Stimulated activated naive CD4-positive, alpha-beta T cell treated with Interleukin-2 at 50 U/mL for 16 hours (primary cell): ENCODE data around the gene NFATC2.

ENCODE experiments used
- DNase-seq: peaks from one replicate; lab custom pipeline; 2025; lab: John Stamatoyannopoulos, UW

The NFATC2 gene

DNA sequence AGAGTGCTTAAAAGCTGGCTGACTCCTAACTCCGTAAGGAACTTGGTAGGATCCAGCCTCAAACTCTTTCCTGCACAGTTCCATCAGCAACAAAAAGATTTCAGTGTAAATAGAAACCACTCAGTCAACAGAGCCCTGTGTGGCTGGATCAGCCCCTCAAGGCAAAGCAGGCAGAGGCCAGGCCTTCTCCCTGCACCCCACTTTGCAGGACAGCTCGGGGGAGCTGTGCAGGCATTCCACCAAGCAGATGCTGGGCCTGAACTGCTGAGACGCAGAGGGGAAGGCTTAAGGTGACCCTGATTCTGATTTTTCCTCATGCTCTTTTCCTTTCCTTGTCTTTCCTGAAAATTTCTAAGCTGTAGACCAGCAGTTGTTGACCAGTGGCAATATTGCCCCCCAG, 91.5 kb downstream of the NFATC2 start:
- DNase-seq = no peak

DNA sequence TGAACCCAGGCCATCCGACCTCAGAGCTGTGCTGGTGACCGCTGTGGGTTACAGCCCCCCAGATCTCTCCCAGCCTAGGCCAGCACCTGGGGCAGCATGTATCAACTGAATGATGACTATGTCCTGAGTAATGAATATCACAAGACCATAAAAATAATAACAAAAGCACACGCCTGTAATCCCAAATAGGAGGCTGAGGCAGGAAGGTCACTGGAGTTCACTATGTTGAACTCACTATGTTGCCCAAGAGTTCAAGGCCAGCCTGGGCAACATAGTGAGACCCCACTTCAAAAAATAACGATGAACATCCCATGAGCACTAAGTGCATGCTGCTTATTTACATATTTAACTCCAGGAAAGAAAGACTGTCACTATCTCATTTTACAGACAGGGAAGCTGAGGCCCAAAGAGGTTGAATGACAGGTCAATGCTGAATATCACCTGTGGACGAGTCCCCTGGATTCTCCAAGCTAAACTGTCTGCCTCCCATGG, 92.3 kb downstream of the NFATC2 start:
- DNase-seq = no peak

DNA sequence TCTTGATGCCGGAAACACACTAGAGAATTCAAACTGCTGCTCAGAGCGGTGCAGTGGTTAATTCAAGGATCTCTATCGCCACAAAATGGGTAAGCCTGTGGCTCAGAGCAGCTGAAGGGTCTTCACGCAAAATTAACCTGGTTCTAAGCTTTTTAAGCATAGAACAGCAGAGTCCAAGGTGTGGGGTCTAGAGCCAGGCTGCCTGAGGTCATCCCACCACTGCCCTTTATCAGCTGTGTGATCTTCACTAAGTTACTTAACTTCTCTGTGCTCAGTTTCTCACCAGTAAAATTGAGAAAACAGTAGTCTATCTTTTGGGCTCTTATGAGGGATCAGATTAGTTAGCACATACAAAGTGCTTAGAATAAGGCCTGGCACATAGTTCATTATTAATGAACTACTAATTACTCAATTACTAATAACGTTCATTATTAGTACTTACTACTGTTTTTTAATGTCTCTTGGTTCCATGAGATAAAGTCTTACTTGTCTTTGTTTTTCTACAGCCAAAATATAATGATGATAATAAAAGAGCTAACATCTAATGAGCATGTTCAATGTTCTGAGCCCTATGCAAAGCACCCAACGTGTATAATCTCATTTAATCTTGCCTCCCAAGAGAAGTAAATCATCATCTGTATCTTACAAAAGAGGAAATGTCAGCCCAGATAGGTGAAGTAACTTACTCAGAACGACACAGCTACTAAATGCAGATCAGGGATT, 92.9 kb downstream of the NFATC2 start:
- no peak for DNase-seq

DNA sequence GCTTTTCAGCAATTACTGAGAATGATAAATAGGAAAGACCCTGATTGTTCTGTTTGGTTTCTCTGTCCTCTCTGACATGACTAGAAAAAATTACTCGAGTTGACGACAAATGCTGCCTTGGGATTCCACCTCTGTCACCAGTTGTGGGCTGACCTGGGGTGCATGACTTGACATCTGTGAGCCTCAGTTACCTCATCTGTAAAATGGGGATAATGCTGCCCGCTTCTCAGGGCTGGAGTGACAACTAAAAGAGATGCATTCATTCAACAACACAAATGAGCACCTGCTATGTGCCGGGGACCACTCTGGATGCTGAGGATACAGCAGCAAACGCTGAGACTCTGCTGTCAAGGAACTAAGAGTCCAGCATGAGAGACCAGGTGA, 94.8 kb downstream of the NFATC2 start:
- DNase-seq = no peak

DNA sequence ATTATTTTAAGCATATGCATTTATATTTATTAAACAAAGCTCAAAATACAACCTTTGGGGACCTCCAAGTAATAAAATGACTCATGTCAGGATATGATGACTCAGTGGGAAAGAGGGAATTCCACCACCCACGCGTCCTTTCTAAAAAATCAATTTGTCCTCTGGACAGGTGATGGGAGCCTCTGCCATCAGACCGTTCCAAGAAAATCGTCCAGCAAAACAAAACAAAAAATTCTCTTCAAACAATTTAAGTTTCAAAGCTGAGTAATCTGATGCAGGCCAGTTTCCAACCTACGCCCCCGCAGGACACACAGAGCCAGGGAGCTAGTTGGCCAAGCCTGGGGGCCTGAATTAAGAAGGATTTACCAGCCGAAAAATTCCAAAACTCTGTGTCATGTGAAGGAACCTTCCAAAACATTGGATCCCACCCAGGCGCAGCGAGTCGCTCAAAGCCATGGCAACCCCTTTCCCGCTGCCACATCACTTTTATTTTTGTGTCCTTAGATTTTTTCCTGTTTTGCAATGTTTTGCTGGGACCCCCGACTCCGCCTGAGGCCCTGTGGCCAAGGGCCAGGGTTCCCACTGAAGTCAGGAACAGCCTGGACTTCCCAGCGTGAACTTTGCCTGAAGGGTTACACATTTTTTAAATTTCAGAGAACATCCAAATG, 95.3 kb downstream of the NFATC2 start:
- no peak for DNase-seq

DNA sequence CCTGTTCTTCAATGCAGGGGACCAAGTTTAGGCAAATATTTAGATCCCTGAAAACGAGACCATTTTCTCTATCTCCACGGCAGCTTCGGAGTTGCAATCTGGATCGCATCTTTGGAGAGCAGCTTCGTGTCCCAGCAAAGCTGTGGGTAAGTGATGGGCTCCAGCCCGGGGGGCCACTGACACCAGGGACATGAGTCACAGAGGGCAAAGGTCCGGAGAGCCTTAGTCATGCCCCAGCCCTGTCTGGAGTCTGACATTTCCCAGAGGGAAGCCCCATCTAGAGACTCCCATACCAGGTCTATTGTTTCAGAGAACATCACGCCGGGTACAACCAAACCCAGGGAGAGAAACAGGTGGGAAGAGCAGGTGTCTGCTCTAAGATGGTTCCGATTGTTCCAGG, 95.9 kb downstream of the NFATC2 start:
- DNase-seq = no peak

DNA sequence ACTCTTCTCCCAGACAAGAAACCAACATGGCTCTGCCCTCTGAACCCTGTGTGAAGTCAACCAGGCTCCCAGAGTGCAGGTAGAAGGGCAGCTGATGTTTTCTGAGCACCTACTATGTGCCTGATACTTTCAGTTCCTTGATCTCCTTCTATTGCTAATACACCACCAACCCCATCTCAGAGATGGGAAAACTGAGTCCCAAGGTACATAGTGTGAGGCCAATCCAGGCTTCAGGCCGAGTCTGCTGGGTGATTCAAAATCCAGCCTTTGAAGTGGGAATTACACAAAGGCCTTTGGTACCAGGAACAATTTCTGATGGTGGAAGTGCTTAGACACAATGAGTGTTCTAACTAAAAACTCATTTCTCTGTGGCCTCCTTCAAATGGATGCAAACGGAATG, 96.3 kb downstream of the NFATC2 start:
- no peak for DNase-seq

DNA sequence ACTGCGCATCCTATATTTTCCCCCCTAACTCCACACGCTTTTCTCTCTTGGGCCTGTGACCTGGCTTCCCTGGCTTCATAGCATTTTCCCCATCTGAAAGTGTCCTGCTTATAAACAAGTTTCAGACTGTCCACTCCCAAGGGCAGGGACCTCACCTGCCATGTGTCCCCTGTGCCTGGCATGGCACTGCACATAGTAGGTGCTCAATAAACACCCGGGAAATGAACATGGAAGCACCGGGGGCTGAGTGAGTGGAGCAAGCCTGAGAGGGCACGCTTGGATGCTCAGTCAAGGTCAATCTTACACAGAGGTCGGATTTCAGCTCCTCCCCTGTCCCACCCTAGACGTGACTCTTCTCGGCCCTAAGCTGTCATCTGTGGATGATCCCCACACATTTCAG, 96.9 kb downstream of the NFATC2 start:
- DNase-seq = no peak

DNA sequence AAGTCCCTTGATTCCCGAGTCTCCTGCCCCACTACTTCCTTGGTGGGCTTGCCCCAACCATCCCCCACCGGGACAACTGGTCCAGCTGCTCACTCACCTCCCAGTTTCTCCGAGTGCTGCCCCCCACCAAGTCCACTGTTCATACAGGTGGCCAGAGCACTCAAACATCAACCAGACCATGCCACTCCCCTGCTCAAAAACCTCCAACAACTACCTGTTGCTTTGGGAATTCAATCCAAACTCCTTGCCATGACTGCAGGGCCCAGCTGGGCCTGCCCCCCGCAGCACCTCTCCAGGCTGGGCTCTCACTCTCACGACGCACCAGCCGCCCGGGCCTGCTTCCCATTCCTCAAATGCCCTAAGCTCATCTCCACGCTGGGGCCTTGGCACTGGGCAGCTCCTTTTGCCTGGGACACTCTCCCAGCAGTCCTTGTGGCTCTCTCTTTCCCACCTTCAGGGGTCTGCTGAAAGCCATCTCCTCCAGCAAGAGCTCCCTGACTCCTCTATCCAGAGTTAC, 97.5 kb downstream of the NFATC2 start:
- no peak for DNase-seq

DNA sequence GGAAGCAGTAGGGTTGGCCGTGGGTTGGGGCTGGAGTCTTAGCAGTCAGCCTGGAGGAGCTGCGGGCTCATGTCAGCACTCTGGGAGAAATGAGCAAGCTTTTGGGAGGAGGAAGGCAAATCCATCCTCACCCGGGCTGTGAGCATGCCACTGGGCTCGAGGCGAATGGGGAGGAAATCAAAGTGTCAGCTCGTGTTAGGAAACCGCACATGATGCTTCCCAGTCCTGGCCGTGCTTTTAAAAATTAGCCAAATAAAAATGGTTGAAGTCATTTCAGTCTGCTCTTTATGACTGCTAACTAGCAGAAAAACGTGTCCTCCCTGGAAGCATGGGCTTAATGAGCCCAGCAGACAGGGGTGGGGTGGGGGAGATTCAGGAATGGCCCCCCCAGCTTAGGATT, 98.1 kb downstream of the NFATC2 start:
- no peak for DNase-seq

DNA sequence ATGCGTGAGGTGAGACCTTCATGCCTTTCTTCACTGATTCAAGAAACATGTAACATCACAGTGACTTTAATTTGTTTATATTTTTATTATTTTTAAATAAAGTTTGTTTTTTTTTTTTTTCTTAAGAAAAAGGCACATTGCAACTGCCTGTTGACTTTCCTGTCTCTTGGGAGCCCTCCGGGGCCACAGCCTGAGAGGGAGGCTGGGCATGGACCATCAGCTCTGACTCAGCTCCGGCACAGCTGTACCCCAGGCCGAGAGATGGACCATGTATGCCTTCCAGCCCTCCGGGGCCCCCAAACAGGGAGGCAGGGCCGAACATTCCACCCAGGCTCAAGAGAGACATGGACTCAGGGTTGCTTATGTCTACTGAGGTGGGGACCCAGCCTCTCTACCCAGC, 99.9 kb downstream of the NFATC2 start:
- no peak for DNase-seq

DNA sequence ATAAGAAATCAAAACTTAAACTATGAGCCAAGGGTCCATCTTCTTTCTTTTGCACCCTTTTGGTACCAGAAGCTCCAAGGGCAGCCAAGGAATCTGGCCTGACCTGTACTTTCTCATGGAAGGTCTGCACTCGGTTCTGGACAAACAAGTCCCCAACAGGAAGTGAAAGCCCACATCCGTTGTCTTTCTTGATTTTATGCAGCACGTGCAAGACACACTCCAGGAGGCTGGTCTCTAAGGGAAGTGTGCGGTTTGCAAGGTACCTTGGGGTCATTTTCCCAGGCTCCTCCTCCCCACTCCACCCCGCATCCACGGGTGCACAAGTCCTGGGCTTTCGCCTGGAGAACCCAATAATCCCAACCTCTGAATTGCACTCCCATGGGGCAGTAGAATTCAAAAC, 101.9 kb downstream of the NFATC2 start:
- no peak for DNase-seq

DNA sequence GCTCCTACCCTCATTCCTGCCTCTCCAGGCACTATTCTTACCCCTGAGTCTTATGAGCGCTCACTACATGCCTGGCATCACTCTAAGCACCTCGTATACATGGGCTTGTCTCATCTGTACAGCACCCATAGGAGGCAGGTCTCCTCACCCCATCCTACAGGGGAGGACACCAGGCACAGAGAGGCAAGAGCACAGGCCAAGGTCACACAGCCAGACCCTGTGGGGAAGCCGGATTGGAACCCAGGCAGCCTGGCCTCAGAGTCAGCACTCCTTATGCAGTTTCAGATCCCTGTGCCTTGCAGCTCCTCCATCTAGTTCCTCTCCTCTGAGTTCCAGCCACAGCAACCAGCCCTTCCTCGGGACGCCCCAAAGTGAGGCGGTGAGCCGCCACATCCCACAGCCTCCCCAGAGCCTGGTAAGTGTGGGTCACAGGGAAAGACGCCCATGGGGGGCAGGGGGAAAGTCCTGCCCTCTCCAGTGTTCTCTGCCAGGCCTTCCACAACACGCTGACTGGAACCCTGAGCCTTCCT, 103.3 kb downstream of the NFATC2 start:
- no peak for DNase-seq

DNA sequence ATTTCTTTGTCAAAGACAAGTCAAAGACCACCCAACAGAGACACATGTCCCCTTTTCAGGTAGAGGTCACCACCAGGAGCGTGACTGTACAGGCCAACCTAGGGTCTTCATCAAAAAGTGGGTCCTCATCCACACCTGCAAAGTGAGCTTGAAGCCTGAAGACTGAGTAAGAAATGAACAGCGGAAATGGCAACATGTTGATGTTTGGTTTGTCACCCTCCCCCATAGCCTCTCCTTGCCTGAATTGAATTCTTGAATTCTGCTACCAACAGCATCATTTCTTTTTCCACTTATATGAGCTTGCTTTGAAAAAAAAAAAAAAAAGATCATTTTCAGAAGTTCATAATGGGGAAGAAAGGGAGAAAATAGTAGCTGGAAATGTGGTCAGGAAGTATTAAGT, 104.4 kb downstream of the NFATC2 start:
- DNase-seq = no peak

DNA sequence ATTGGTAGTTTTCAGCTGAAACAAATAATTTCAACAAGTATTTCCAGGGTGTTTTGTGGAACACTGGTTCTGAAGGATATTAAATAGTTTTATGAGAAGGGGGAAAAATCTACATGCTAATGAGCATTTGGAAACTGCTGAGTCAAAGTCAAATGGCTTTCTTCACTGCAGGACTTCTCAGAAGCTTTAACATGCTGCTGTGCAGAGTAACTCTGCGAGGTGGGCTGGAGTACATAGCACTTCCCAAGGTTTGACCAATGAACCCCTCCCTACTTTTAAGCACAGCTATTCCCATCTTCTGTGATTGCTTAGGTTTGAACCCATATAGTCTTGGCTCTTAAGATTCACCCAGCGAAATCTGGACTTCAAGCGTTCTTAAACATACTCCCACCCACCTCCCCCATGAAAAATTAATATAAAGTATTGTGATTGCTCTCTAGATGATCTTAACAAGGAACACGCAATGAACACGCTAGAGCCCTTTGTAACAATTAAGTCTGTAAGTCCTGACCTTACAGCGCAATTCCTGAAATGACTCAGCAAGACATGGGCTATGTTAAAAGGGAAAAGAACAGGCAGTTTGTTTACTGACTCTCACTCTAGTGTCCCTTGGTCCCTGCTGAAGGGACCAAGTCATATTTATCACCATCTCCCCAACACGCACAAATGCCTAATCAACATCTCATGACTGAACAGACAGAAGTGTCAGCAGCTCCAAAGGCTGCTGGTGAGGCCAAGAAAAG, 105.2 kb downstream of the NFATC2 start:
- DNase-seq = no peak

DNA sequence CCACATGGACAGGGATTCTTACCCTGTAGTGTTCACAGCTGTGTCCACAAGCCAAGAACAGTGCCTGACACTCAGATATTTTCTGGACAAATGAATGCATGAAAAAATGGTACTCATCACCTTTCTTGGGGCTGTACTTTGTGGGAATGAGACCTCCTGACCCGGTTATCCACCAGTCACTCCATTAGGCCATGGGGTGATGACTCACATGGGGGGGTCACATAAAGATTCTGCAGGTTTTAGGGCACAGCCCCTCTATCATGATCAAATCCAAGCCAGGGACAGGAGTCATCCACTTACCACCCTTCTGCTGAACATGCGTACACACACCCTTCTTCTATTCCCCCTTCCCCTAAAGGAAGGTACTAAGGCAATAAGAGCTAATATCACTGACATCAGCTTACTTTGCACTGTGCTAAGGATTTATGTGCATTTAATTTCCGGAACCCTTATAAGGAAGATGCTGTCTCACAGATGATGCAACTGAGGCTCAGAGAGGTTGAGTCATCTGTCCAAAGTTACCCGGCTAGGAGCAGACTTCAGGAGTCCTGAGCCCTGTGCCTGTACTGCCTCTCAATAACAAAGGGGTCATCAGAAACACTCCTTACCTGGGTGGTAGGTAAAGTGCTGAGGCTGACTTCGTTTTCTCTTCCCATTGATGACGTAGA, 107.8 kb downstream of the NFATC2 start:
- no peak for DNase-seq

DNA sequence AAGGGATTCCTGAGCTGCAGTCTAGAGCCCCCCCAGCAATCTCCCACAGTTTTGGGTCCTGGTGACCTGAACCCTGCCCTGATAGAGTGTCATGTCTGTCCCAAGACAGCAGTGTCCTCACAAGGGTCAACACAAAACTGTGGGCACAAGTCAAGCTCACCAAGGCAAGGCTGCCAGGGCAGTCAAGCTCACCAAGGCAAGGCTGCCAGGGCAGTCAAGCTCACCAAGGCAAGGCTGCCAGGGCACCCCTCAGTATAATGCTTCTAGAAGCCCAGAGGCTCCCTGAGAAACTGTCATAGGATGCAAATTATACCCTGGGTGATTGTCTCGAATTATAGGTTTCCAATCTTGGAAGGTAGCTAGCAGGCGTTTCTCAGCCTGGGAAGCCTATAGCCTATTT, 108.5 kb downstream of the NFATC2 start:
- no peak for DNase-seq

DNA sequence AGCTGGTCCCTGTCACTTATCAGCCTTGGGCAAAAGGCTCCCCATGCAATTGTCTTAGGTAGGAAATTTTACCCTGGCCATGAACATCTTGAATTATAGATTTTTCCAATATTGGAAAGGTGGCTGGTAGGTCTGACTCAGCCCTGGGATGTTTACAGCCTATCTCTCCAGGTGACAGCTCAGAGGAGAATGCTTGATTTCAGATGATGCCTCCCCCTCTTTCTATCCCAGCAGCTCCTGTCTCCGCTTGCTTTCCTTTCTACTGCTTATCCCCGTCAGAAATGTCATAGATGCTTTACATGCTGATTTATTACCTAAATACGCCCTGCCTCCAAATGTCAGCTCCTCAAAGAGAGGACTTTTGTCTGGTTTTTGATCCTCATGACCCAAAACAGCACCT, 109.6 kb downstream of the NFATC2 start:
- no peak for DNase-seq

DNA sequence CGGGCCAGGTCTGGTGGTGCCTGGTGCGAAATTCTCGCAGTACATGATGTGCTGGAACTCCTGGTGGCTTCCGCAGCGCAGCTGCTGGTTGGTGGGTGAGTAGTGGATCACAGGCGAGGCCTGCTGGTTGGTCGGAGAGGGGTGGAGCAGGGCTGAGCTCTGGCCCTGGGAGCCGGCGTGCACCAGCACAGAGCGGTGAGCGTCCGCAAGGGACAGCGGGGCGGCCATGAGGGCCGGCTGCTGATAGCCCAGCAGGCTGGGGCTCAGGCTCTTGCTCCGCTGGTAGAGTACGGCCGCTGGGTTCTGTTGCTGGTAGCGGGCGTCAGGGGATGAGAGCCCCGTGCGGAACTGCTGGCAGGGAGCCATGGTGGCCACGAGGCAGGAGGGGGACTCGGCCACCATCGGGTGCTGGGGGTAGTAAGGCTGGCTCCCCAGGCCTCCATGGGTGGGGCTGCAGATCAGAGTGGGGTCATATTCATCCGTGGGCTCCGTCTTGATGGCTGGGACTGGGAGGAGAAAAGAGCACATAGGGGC, 110.2 kb downstream of the NFATC2 start:
- DNase-seq = no peak

DNA sequence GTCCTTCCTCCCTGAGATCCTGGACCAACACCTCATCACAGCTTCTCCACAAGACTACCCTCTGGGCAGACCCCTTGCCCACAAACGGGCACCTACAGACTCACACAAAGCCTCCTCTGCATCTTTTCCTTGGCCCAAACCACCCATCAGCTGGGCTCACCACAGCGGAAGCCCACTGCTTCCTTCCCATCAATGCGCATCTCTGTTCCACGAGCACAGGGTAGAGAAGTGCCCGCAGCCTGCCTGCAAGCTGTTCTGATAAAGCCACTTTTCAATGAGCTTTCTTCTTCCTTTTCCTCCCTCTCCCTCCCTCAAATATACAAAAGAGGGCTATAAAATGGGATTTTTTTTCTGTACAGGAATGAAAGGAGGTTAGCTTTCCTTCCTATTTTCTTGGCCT, 111.2 kb downstream of the NFATC2 start:
- no peak for DNase-seq

DNA sequence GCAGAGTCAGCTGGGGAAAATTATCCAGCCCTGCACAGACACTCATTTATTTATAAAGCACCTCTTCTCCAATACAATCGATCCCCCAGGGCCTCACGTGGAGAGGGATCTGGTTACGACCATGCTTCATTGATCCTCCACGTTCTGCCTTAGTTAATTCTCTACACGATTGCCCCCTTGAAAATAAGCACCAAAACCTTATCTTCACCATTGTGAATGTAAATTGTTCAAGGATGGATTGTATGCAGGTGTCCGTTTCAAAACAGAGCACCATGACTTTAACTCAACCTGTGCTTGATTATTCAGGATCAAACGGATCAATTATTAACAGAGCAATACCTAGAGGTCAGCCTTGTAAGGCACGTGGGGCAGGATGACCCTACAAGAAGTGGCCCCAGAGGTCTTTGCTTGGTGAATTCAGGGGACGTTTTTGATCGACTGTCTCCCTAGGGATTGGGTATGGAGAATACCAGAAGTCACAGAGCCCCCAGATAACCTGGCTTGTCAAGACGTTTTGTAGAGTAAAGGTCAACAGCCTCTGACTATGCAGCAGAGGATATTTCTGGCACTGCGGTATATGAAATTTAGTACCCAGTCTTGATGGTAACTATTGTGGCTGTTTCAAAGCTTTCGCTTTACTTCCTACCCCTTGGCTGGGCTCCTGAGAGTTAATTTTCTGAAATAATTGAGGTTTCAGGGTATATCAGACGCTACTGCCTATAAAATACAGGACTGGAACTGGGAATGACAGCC, 112.1 kb downstream of the NFATC2 start:
- no peak for DNase-seq
